Muscle layer of colon (tissue), 2 donors: ENCODE measurements around the gene CCIN.
"Not testable (repeated sequence)": the region's sequence is repeated elsewhere in the genome, so short reads cannot be mapped to it uniquely, and the experiment has no call there.

Experiments
- H3K27ac ChIP-seq: one replicate; pipeline ENCODE4 v1.7.0; 2013; ENCODE audit warnings: low read depth, mild to moderate bottlenecking, low read length, moderate library complexity
- H3K27me3 ChIP-seq, 2 donors: one replicate each; pipeline ENCODE4 v1.7.0; 2013; ENCODE audit warnings: low read length in 2 of 2, mild to moderate bottlenecking in 2 of 2; ENCODE audit not compliant: insufficient read depth in 2 of 2, control insufficient read depth in 1 of 2
- H3K36me3 ChIP-seq: one replicate; pipeline ENCODE4 v1.7.0; 2013; ENCODE audit warnings: mild to moderate bottlenecking, low read length; ENCODE audit not compliant: insufficient read depth
- H3K4me1 ChIP-seq: one replicate; pipeline ENCODE4 v1.7.0; 2013; ENCODE audit warnings: mild to moderate bottlenecking, low read length; ENCODE audit not compliant: insufficient read depth
- H3K4me3 ChIP-seq, 2 donors: one replicate each; pipeline ENCODE4 v1.7.0; 2013; ENCODE audit warnings: low read length in 2 of 2, low read depth in 1 of 2, mild to moderate bottlenecking in 1 of 2, moderate library complexity in 1 of 2
- H3K9ac ChIP-seq: one replicate; pipeline ENCODE4 v1.7.0; 2013; ENCODE audit warnings: low read length
- H3K9me3 ChIP-seq: one replicate; pipeline ENCODE4 v1.7.0; 2013; ENCODE audit warnings: mild to moderate bottlenecking, low read length
- donor health status: abdominal sarcoma.
- donor health status: Adenocarcinoma of cecum.

The CCIN gene

GRCh38 chr9:36151316-36152210 is 17.6 kb upstream of the CCIN start:
- Histone ChIP-seq H3K9ac (no peak overlapping the region), H3K4me1 (peaks cover 65% of the 10 kb centered on the region), H3K27ac (peak overlapping the region; percentile 7), H3K36me3 (peaks cover 29% of the 10 kb centered on the region), H3K27me3 (no peaks in the 10 kb centered on the region), H3K9me3 (no peaks in the 10 kb centered on the region), H3K4me3 (no peak overlapping the region)

- Histone ChIP-seq H3K27ac (no peak overlapping the region), H3K4me1 (peaks cover 55% of the 10 kb centered on the region)
These were observed 16.3 kb upstream of the CCIN start for GRCh38 chr9:36152741-36153438.

DNA sequence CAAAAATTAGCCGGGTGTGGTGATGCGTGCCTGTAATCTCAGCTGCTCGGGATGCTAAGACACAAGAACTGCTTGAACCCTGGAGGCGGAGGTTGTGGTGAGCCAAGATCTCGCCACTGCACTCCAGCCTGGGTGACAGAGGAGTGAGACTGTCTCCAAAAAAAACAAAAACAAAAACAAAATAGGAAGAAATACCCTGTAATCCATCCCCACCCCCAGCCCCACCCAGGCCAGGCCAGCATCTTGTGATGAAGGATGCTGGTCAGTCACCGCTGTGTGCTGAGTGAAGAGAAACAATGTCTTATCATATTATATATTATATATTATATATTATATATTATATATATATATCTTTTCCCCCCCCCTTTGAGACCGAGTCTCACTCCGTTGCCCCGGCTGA is 15.4 kb upstream of the CCIN start:
- peaks cover 55% of the 10 kb centered on the region for H3K4me1 ChIP-seq

More at GRCh38 chr9:36152741-36153438, 16.3 kb upstream of the CCIN start:
- no peaks in the 10 kb centered on the region for H3K27me3 ChIP-seq
- peaks cover 29% of the 10 kb centered on the region for H3K36me3 ChIP-seq
- no peak overlapping the region for H3K4me3 ChIP-seq
- H3K9ac ChIP-seq: no peak overlapping the region
- H3K9me3 ChIP-seq: no peaks in the 10 kb centered on the region

GRCh38 chr9:36154331-36154952 is 14.7 kb upstream of the CCIN start:
- no peaks in the 10 kb centered on the region for H3K27me3 ChIP-seq

More for the DNA sequence above, 15.4 kb upstream of the CCIN start:
- Histone ChIP-seq H3K4me3 (no peak overlapping the region), H3K27me3 (no peaks in the 10 kb centered on the region), H3K9ac (no peak overlapping the region), H3K27ac (peak overlapping the region; percentile 97), H3K9me3 (no peaks in the 10 kb centered on the region), H3K36me3 (peaks cover 29% of the 10 kb centered on the region)

GRCh38 chr9:36156116-36156515 is 13.1 kb upstream of the CCIN start:
- peaks cover 18% of the 10 kb centered on the region for H3K36me3 ChIP-seq
- H3K4me3 ChIP-seq: no peak overlapping the region
- H3K27ac ChIP-seq: no peak overlapping the region
- H3K9ac ChIP-seq: no peak overlapping the region
- H3K27me3 ChIP-seq: no peaks in the 10 kb centered on the region
- no peaks in the 10 kb centered on the region for H3K9me3 ChIP-seq
- H3K4me1 ChIP-seq: peaks cover 41% of the 10 kb centered on the region

More at GRCh38 chr9:36154331-36154952, 14.7 kb upstream of the CCIN start:
- no peak overlapping the region for H3K4me3 ChIP-seq
- H3K27ac ChIP-seq: peak overlapping the region; percentile 97
- H3K36me3 ChIP-seq: peaks cover 29% of the 10 kb centered on the region
- H3K4me1 ChIP-seq: peaks cover 55% of the 10 kb centered on the region
- no peaks in the 10 kb centered on the region for H3K9me3 ChIP-seq
- peak overlapping the region; percentile 6 for H3K9ac ChIP-seq

DNA sequence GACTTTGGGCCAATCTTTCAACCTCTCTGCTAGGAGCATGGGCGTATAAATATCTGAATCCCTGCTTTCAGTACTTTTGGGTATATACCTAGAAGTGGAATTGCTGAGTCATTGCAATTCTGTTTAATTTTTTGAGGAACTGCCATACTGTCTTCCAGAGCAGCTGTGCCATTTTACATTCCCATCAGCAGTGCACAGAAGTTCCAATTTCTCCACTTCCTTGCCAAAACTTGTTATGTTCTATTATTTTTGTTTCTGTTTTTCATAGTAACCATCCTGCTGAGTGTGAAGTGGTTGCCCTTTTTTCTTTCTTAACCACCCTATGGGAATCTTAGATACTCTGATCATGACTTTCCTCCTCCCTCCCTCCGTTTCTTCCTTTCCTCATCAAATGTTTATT is 11.1 kb upstream of the CCIN start:
- Histone ChIP-seq H3K4me1 (peaks cover 43% of the 10 kb centered on the region), H3K9me3 (no peaks in the 10 kb centered on the region), H3K36me3 (peaks cover 5% of the 10 kb centered on the region), H3K27me3 (no peaks in the 10 kb centered on the region), H3K9ac (no peak overlapping the region), H3K27ac (peak overlapping the region; percentile 86), H3K4me3 (no peak overlapping the region)

- peak overlapping the region; percentile 86 for H3K27ac ChIP-seq
- H3K9me3 ChIP-seq: no peaks in the 10 kb centered on the region
- no peaks in the 10 kb centered on the region for H3K27me3 ChIP-seq
- H3K9ac ChIP-seq: no peak overlapping the region
- H3K36me3 ChIP-seq: no peaks in the 10 kb centered on the region
- H3K4me3 ChIP-seq: no peak overlapping the region
- peaks cover 48% of the 10 kb centered on the region for H3K4me1 ChIP-seq
These were observed 10.3 kb upstream of the CCIN start for GRCh38 chr9:36158917-36159316.

- peaks cover 48% of the 10 kb centered on the region for H3K4me1 ChIP-seq
- H3K4me3 ChIP-seq, H3K9me3 ChIP-seq, H3K27me3 ChIP-seq, H3K36me3 ChIP-seq, H3K9ac ChIP-seq: not testable (repeated sequence)
- H3K27ac ChIP-seq: peak overlapping the region; percentile 86
These were observed 9.7 kb upstream of the CCIN start for GRCh38 chr9:36159509-36159908.

DNA sequence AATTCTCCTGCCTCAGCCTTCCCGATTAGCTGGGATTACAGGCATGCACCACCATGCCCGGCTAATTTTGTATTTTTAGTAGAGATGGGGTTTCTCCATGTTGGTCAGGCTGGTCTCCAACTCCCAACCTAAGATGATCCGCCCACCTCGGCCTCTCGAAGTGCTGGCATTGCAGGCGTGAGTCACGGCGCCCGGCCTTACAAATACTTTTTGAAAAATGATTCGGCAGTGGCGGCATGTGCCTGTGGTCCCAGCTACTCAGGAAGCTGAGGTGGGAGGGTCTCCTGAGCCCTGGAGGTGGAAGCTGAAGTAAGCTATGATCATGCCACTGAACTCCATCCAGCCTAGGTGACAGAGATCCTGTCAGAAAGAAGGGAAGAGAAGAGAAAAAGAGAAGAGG is 9.1 kb upstream of the CCIN start:
- H3K9me3 ChIP-seq, H3K4me3 ChIP-seq, H3K9ac ChIP-seq, H3K27me3 ChIP-seq, H3K36me3 ChIP-seq: not testable (repeated sequence)
- peak overlapping the region; percentile 86 for H3K27ac ChIP-seq
- peaks cover 48% of the 10 kb centered on the region for H3K4me1 ChIP-seq

GRCh38 chr9:36161187-36161586 is 8.0 kb upstream of the CCIN start:
- no peak overlapping the region for H3K9ac ChIP-seq
- no peaks in the 10 kb centered on the region for H3K36me3 ChIP-seq
- no peaks in the 10 kb centered on the region for H3K9me3 ChIP-seq
- H3K4me1 ChIP-seq: peaks cover 49% of the 10 kb centered on the region
- H3K4me3 ChIP-seq: no peak overlapping the region
- no peak overlapping the region for H3K27ac ChIP-seq
- no peaks in the 10 kb centered on the region for H3K27me3 ChIP-seq

GRCh38 chr9:36162211-36162738 is 6.9 kb upstream of the CCIN start:
- H3K9me3 ChIP-seq: no peaks in the 10 kb centered on the region
- H3K36me3 ChIP-seq: no peaks in the 10 kb centered on the region
- H3K27me3 ChIP-seq: no peaks in the 10 kb centered on the region
- no peak overlapping the region for H3K9ac ChIP-seq
- peak overlapping the region; percentile 71 for H3K27ac ChIP-seq
- no peak overlapping the region for H3K4me3 ChIP-seq
- H3K4me1 ChIP-seq: peaks cover 49% of the 10 kb centered on the region
